ENCODE results near the gene MAP2. TPM values are rescaled to one million over a fixed set of nuclear protein-coding genes. Genes with fewer than 3 reads are reported as not detected.

The MAP2 gene
- total and polyA plus RNA-seq, 2 donors (not counting 1 experiment from before 2014, with no cell fraction given): 1.8 to 3.0 TPM

DNA sequence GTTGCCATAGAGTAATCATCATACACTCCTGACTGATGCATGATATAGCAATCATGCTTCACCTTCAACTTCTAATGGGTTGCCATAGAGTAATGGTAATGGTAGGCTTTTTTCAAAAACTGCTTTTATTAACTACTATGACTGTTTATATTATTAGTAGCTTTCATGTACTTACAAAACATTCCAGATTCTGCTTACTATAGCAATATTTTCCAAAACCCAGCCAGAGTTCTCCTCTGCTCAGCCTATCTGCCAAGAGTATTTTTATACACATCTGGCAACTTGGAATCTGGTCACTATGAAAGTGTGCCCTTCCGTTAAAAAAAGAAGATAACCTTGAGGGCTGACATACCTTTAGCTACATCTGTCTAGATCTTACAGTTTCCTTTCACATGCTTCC, 342.8 kb downstream of the MAP2 start:
- H3K4me1 Mint-ChIP-seq: no peaks in the 10 kb centered on the region
- Histone ChIP-seq H3K79me2 (ENCODE audit: control insufficient read depth, insufficient read depth, low read length) (no peaks in the 10 kb centered on the region), H3K9me3 (ENCODE audit: control extremely low read depth in 1 of 3, control insufficient read depth in 2 of 3, insufficient read depth in 1 of 3, low read length in 2 of 3) (peaks cover 0 to 4% (median 0%) of the 10 kb centered on the region in 3 donors), H3K4me2 (replicated peaks; ENCODE audit: low read depth, low read length, poor library complexity, severe bottlenecking) (no peak overlapping the region), H2AFZ (ENCODE audit: insufficient read depth, low read depth, low read length, poor library complexity, severe bottlenecking) (no peak overlapping the region), H3K9ac (ENCODE audit: low read length) (no peak overlapping the region), H3K4me3 (ENCODE audit: control extremely low read depth in 1 of 5, extremely low read depth in 1 of 5, insufficient read depth in 1 of 5, low read depth in 2 of 5, low read length in 4 of 5) (no peak overlapping the region), H3K36me3 (replicated peaks in 1 of 2; ENCODE audit: control extremely low read depth in 1 of 2, control insufficient read depth in 1 of 2, extremely low read depth in 1 of 2, insufficient read depth in 2 of 2, low read length in 1 of 2) (no peaks in the 10 kb centered on the region), H3K27ac (ENCODE audit: low read length in 2 of 2) (no peak overlapping the region), H3K27me3 (replicated peaks in 1 of 4; ENCODE audit: control extremely low read depth in 1 of 4, control insufficient read depth in 3 of 4, insufficient read depth in 4 of 4, low read length in 3 of 4) (peaks cover 0 to 10% (median 3%) of the 10 kb centered on the region in 4 experiments), H3K4me1 (ENCODE audit: control insufficient read depth in 2 of 2, insufficient read depth in 2 of 2, low read length in 2 of 2) (no peaks in the 10 kb centered on the region), H4K20me1 (ENCODE audit: control insufficient read depth, insufficient read depth, low read length, poor library complexity, severe bottlenecking) (no peaks in the 10 kb centered on the region)
- CTCF ChIA-PET: no interaction called here
- H3K27ac Mint-ChIP-seq: no peak overlapping the region
- no peak overlapping the region for H3K4me3 Mint-ChIP-seq
- POLR2A ChIA-PET: no interaction called here
- no peak for DNase-seq
- ATAC-seq (ENCODE audit: low read depth): no peak
- 86% methylated on average over 1 of the region's 1 CpG for WGBS (ENCODE audit: insufficient coverage)
- no peaks in the 10 kb centered on the region for H3K9me3 Mint-ChIP-seq (ENCODE audit: insufficient read depth)
- intact Hi-C loops (cut with micrococcal nuclease): no loop called here
- TF ChIP-seq EZH2 (IDR thresholded peaks at IDR 0.05; ENCODE audit: borderline replicate concordance, insufficient read depth, low read depth, low read length, poor library complexity, severe bottlenecking): no peak
- H3K27me3 Mint-ChIP-seq: peaks cover 13% of the 10 kb centered on the region

- Histone ChIP-seq H4K20me1 (ENCODE audit: control insufficient read depth, insufficient read depth, low read length, poor library complexity, severe bottlenecking) (no peaks in the 10 kb centered on the region), H2AFZ (ENCODE audit: insufficient read depth, low read depth, low read length, poor library complexity, severe bottlenecking) (no peak overlapping the region), H3K27ac (ENCODE audit: low read length in 2 of 2) (no peak overlapping the region), H3K4me1 (ENCODE audit: control insufficient read depth in 2 of 2, insufficient read depth in 2 of 2, low read length in 2 of 2) (no peaks in the 10 kb centered on the region), H3K4me2 (replicated peaks; ENCODE audit: low read depth, low read length, poor library complexity, severe bottlenecking) (no peak overlapping the region), H3K27me3 (replicated peaks in 1 of 4; ENCODE audit: control extremely low read depth in 1 of 4, control insufficient read depth in 3 of 4, insufficient read depth in 4 of 4, low read length in 3 of 4) (peaks cover 0 to 14% (median 4%) of the 10 kb centered on the region in 4 experiments), H3K9ac (ENCODE audit: low read length) (no peak overlapping the region), H3K79me2 (ENCODE audit: control insufficient read depth, insufficient read depth, low read length) (no peaks in the 10 kb centered on the region), H3K9me3 (ENCODE audit: control extremely low read depth in 1 of 3, control insufficient read depth in 2 of 3, insufficient read depth in 1 of 3, low read length in 2 of 3) (peaks cover 0 to 4% (median 0%) of the 10 kb centered on the region in 3 donors), H3K4me3 (ENCODE audit: control extremely low read depth in 1 of 5, extremely low read depth in 1 of 5, insufficient read depth in 1 of 5, low read depth in 2 of 5, low read length in 4 of 5) (no peak overlapping the region), H3K36me3 (replicated peaks in 1 of 2; ENCODE audit: control extremely low read depth in 1 of 2, control insufficient read depth in 1 of 2, extremely low read depth in 1 of 2, insufficient read depth in 2 of 2, low read length in 1 of 2) (no peaks in the 10 kb centered on the region)
- no peak overlapping the region for H3K4me3 Mint-ChIP-seq
- H3K9me3 Mint-ChIP-seq (ENCODE audit: insufficient read depth): no peaks in the 10 kb centered on the region
- DNase-seq (no peak), ATAC-seq (ENCODE audit: low read depth) (no peak)
- no peak overlapping the region for H3K27ac Mint-ChIP-seq
- intact Hi-C loops (cut with micrococcal nuclease): no loop called here
- peaks cover 14% of the 10 kb centered on the region for H3K27me3 Mint-ChIP-seq
- TF ChIP-seq EZH2 (IDR thresholded peaks at IDR 0.05; ENCODE audit: borderline replicate concordance, insufficient read depth, low read depth, low read length, poor library complexity, severe bottlenecking) (no peak), CTCF (IDR thresholded peaks at IDR 0.05) (no peak)
- H3K4me1 Mint-ChIP-seq: no peaks in the 10 kb centered on the region
- ChIA-PET POLR2A (no interaction called here), CTCF (no interaction called here)
- no CpG with 5 or more reads among the region's 2 CpGs for WGBS (ENCODE audit: insufficient coverage)
Observed at GRCh38 chr2:209767316-209767715, 343.5 kb downstream of the MAP2 start.

Measured in B cell (primary cell).